ENCODE results near the gene UBB. TPM values are rescaled to one million over a fixed set of nuclear protein-coding genes. Genes with fewer than 3 reads are reported as not detected.
"Not testable (repeated sequence)": the region's sequence is repeated elsewhere in the genome, so short reads cannot be mapped to it uniquely, and the experiment has no call there.

The UBB gene
- polyA plus RNA-seq, 1 donor (not counting 4 experiments of a cell fraction or from before 2014, with no cell fraction given) = 533 TPM

GRCh38 chr17:16384557-16384956 is 3.7 kb downstream of the UBB start:
- H4K20me1 ChIP-seq (ENCODE audit: control insufficient read depth, extremely low read depth, insufficient read depth, low read length) = peaks cover 15% of the 10 kb centered on the region
- H3K4me2 ChIP-seq (ENCODE audit: control insufficient read depth, extremely low read depth, insufficient read depth, low read depth, low read length) = no peak overlapping the region
- H3K9ac ChIP-seq (ENCODE audit: control insufficient read depth, extremely low read depth, insufficient read depth, low read length) = no peak overlapping the region
- no peak for DNase-seq (ENCODE audit: low read depth, low spot score)
- no peak overlapping the region for H2AFZ ChIP-seq (ENCODE audit: control insufficient read depth, low read length)
- no peak overlapping the region for H3K4me3 ChIP-seq (ENCODE audit: control insufficient read depth in 2 of 3, extremely low read depth in 1 of 3, insufficient read depth in 2 of 3, low read depth in 1 of 3, low read length in 3 of 3)
- H3K9me1 ChIP-seq (ENCODE audit: control insufficient read depth, extremely low read depth, insufficient read depth, low read length) = no peaks in the 10 kb centered on the region
- peaks cover 2 to 6% of the 10 kb centered on the region in 2 experiments for H3K36me3 ChIP-seq (ENCODE audit: control insufficient read depth in 2 of 2, extremely low read depth in 1 of 2, insufficient read depth in 2 of 2, low read length in 2 of 2)
- peaks cover 9% of the 10 kb centered on the region for H3K4me1 ChIP-seq (ENCODE audit: control insufficient read depth, extremely low read depth, insufficient read depth, low read length)
- H3K27ac ChIP-seq (ENCODE audit: control insufficient read depth, insufficient read depth, low read length) = no peak overlapping the region
- H3K27me3 ChIP-seq (ENCODE audit: control insufficient read depth, extremely low read depth, insufficient read depth, low read length) = no peaks in the 10 kb centered on the region
- H3K79me2 ChIP-seq (ENCODE audit: control insufficient read depth, insufficient read depth, low read length) = peaks cover 19% of the 10 kb centered on the region
- TF ChIP-seq EZH2 (IDR thresholded peaks at IDR 0.05; ENCODE audit: low read length) (no peak), CTCF (optimal IDR thresholded peaks at IDR 0.05 in 1 of 3, IDR thresholded peaks at IDR 0.05 in 1 of 3, conservative IDR thresholded peaks at IDR 0.05 in 1 of 3; ENCODE audit: extremely low read depth in 1 of 3, insufficient read depth in 2 of 3, low read length in 3 of 3) (no peak)
- no peaks in the 10 kb centered on the region for H3K9me3 ChIP-seq (ENCODE audit: control insufficient read depth, low read depth, low read length)
- no peak for FAIRE-seq
- dilution Hi-C loops (cut with MboI; ENCODE audit: extremely low pct_ligation_motif_present, low sequenced_read_pairs) = no loop called here

GRCh38 chr17:16386126-16386507 is 5.2 kb downstream of the UBB start:
- DNase-seq (ENCODE audit: low read depth, low spot score); FAIRE-seq; H3K4me2 ChIP-seq (ENCODE audit: control insufficient read depth, extremely low read depth, insufficient read depth, low read depth, low read length); H3K4me1 ChIP-seq (ENCODE audit: control insufficient read depth, extremely low read depth, insufficient read depth, low read length); H3K9me3 ChIP-seq (ENCODE audit: control insufficient read depth, low read depth, low read length); H3K36me3 ChIP-seq (ENCODE audit: control insufficient read depth in 2 of 2, extremely low read depth in 1 of 2, insufficient read depth in 2 of 2, low read length in 2 of 2); H3K9me1 ChIP-seq (ENCODE audit: control insufficient read depth, extremely low read depth, insufficient read depth, low read length); H3K27ac ChIP-seq (ENCODE audit: control insufficient read depth, insufficient read depth, low read length); H3K27me3 ChIP-seq (ENCODE audit: control insufficient read depth, extremely low read depth, insufficient read depth, low read length); H3K9ac ChIP-seq (ENCODE audit: control insufficient read depth, extremely low read depth, insufficient read depth, low read length); dilution Hi-C loops (cut with MboI; ENCODE audit: extremely low pct_ligation_motif_present, low sequenced_read_pairs); H2AFZ ChIP-seq (ENCODE audit: control insufficient read depth, low read length); H3K4me3 ChIP-seq (ENCODE audit: control insufficient read depth in 2 of 3, extremely low read depth in 1 of 3, insufficient read depth in 2 of 3, low read depth in 1 of 3, low read length in 3 of 3): not testable (repeated sequence)
- Histone ChIP-seq H3K79me2 (ENCODE audit: control insufficient read depth, insufficient read depth, low read length) (peaks cover 17% of the 10 kb centered on the region), H4K20me1 (ENCODE audit: control insufficient read depth, extremely low read depth, insufficient read depth, low read length) (peaks cover 15% of the 10 kb centered on the region)

- no peak overlapping the region for H3K4me2 ChIP-seq (ENCODE audit: control insufficient read depth, extremely low read depth, insufficient read depth, low read depth, low read length)
- dilution Hi-C loops (cut with MboI; ENCODE audit: extremely low pct_ligation_motif_present, low sequenced_read_pairs) = no loop called here
- no peak for FAIRE-seq
- no peaks in the 10 kb centered on the region for H3K9me3 ChIP-seq (ENCODE audit: control insufficient read depth, low read depth, low read length)
- H3K4me1 ChIP-seq (ENCODE audit: control insufficient read depth, extremely low read depth, insufficient read depth, low read length) = no peaks in the 10 kb centered on the region
- no peaks in the 10 kb centered on the region for H3K27me3 ChIP-seq (ENCODE audit: control insufficient read depth, extremely low read depth, insufficient read depth, low read length)
- TF ChIP-seq CTCF (optimal IDR thresholded peaks at IDR 0.05 in 1 of 3, IDR thresholded peaks at IDR 0.05 in 1 of 3, conservative IDR thresholded peaks at IDR 0.05 in 1 of 3; ENCODE audit: extremely low read depth in 1 of 3, insufficient read depth in 2 of 3, low read length in 3 of 3) (no peak), EZH2 (IDR thresholded peaks at IDR 0.05; ENCODE audit: low read length) (no peak)
- H3K4me3 ChIP-seq (ENCODE audit: control insufficient read depth in 2 of 3, extremely low read depth in 1 of 3, insufficient read depth in 2 of 3, low read depth in 1 of 3, low read length in 3 of 3) = no peak overlapping the region
- H3K9ac ChIP-seq (ENCODE audit: control insufficient read depth, extremely low read depth, insufficient read depth, low read length) = no peak overlapping the region
- no peaks in the 10 kb centered on the region for H3K9me1 ChIP-seq (ENCODE audit: control insufficient read depth, extremely low read depth, insufficient read depth, low read length)
- no peaks in the 10 kb centered on the region for H3K36me3 ChIP-seq (ENCODE audit: control insufficient read depth in 2 of 2, extremely low read depth in 1 of 2, insufficient read depth in 2 of 2, low read length in 2 of 2)
- no peak overlapping the region for H2AFZ ChIP-seq (ENCODE audit: control insufficient read depth, low read length)
- DNase-seq (ENCODE audit: low read depth, low spot score) = no peak
- no peaks in the 10 kb centered on the region for H3K79me2 ChIP-seq (ENCODE audit: control insufficient read depth, insufficient read depth, low read length)
- H4K20me1 ChIP-seq (ENCODE audit: control insufficient read depth, extremely low read depth, insufficient read depth, low read length) = no peaks in the 10 kb centered on the region
- H3K27ac ChIP-seq (ENCODE audit: control insufficient read depth, insufficient read depth, low read length) = no peak overlapping the region
Observed at GRCh38 chr17:16391451-16391850, 10.6 kb downstream of the UBB start.

GRCh38 chr17:16392491-16392890 is 11.6 kb downstream of the UBB start:
- H3K79me2 ChIP-seq (ENCODE audit: control insufficient read depth, insufficient read depth, low read length); H3K4me3 ChIP-seq (ENCODE audit: control insufficient read depth in 2 of 3, extremely low read depth in 1 of 3, insufficient read depth in 2 of 3, low read depth in 1 of 3, low read length in 3 of 3); H3K27ac ChIP-seq (ENCODE audit: control insufficient read depth, insufficient read depth, low read length); H3K27me3 ChIP-seq (ENCODE audit: control insufficient read depth, extremely low read depth, insufficient read depth, low read length); H2AFZ ChIP-seq (ENCODE audit: control insufficient read depth, low read length); DNase-seq (ENCODE audit: low read depth, low spot score); H3K9me1 ChIP-seq (ENCODE audit: control insufficient read depth, extremely low read depth, insufficient read depth, low read length); H4K20me1 ChIP-seq (ENCODE audit: control insufficient read depth, extremely low read depth, insufficient read depth, low read length); FAIRE-seq; H3K9me3 ChIP-seq (ENCODE audit: control insufficient read depth, low read depth, low read length); H3K4me2 ChIP-seq (ENCODE audit: control insufficient read depth, extremely low read depth, insufficient read depth, low read depth, low read length); H3K9ac ChIP-seq (ENCODE audit: control insufficient read depth, extremely low read depth, insufficient read depth, low read length); H3K4me1 ChIP-seq (ENCODE audit: control insufficient read depth, extremely low read depth, insufficient read depth, low read length); dilution Hi-C loops (cut with MboI; ENCODE audit: extremely low pct_ligation_motif_present, low sequenced_read_pairs); H3K36me3 ChIP-seq (ENCODE audit: control insufficient read depth in 2 of 2, extremely low read depth in 1 of 2, insufficient read depth in 2 of 2, low read length in 2 of 2): not testable (repeated sequence)

All from keratinocyte (primary cell).